Activated CD4-positive, CD25-positive, alpha-beta regulatory T cell (primary cell): Measurements from ENCODE around the gene LCLAT1.

Experiments
- DNase-seq, 4 experiments: peaks; one replicate each; lab custom pipeline; 2025; lab: John Stamatoyannopoulos, UW

LCLAT1 gene

GRCh38 chr2:30645081-30645744, 198.2 kb downstream of the LCLAT1 start:
- DNase-seq = no peak

- no peak for DNase-seq
Measured at GRCh38 chr2:30645745-30646119, 198.7 kb downstream of the LCLAT1 start.

- no peak for DNase-seq
Measured at GRCh38 chr2:30647752-30648457, 200.9 kb downstream of the LCLAT1 start.

- DNase-seq = no peak
Measured at GRCh38 chr2:30649278-30649677, 202.2 kb downstream of the LCLAT1 start.

- DNase-seq = no peak
Measured at GRCh38 chr2:30649828-30650227, 202.8 kb downstream of the LCLAT1 start.

- DNase-seq = no peak
Measured at GRCh38 chr2:30652271-30652915, 205.3 kb downstream of the LCLAT1 start.

- DNase-seq = no peak
Measured at GRCh38 chr2:30653847-30654246, 206.8 kb downstream of the LCLAT1 start.

- no peak for DNase-seq
Measured at GRCh38 chr2:30654404-30654803, 207.4 kb downstream of the LCLAT1 start.

GRCh38 chr2:30655211-30655610, 208.2 kb downstream of the LCLAT1 start:
- DNase-seq = no peak

GRCh38 chr2:30655660-30656059, 208.6 kb downstream of the LCLAT1 start:
- DNase-seq = no peak

GRCh38 chr2:30656079-30656478, 209.0 kb downstream of the LCLAT1 start:
- DNase-seq = no peak

- no peak for DNase-seq
Measured at GRCh38 chr2:30661173-30662107, 214.4 kb downstream of the LCLAT1 start.

GRCh38 chr2:30662268-30663131, 215.5 kb downstream of the LCLAT1 start:
- DNase-seq = no peak

- DNase-seq = no peak
Measured at GRCh38 chr2:30663321-30663720, 216.3 kb downstream of the LCLAT1 start.

GRCh38 chr2:30663806-30664205, 216.8 kb downstream of the LCLAT1 start:
- no peak for DNase-seq

GRCh38 chr2:30664761-30665358, 217.8 kb downstream of the LCLAT1 start:
- DNase-seq = no peak

GRCh38 chr2:30665761-30666265, 218.8 kb downstream of the LCLAT1 start:
- DNase-seq = no peak

- DNase-seq = no peak
Measured at GRCh38 chr2:30666266-30666874, 219.3 kb downstream of the LCLAT1 start.

GRCh38 chr2:30670453-30670852, 223.4 kb downstream of the LCLAT1 start:
- DNase-seq = no peak

- DNase-seq = no peak
Measured at GRCh38 chr2:30673127-30673526, 226.1 kb downstream of the LCLAT1 start.
